Astrocyte of the spinal cord (primary cell): ENCODE measurements around the gene DFFB.
"Not testable (repeated sequence)": the region's sequence is repeated elsewhere in the genome, so short reads cannot be mapped to it uniquely, and the experiment has no call there.

Experiments used
- DNase-seq: peaks from one replicate; pipeline ENCODE4 v3.0.0; 2011; ENCODE audit warnings: low read depth, low spot score
- H3K4me3 ChIP-seq: 2 replicates; pipeline ENCODE4 v1.5.1; 2011; ENCODE audit warnings: low read depth, mild to moderate bottlenecking, low read length, moderate library complexity
- CTCF ChIP-seq: IDR thresholded peaks from 2 replicates; pipeline ENCODE4 v1.5.1; 2012; ENCODE audit warnings: low read depth, mild to moderate bottlenecking, low read length, inconsistent platforms
- in situ Hi-C: cut with HindIII; loops from 2 replicates; pipeline ENCODE4 v1.10.0; 2017; ENCODE audit warnings: low sequenced_read_pairs

The DFFB gene

GRCh38 chr1:3917761-3918160 is 60.5 kb downstream of the DFFB start:
- in situ Hi-C loops: no loop called here
- no peak for DNase-seq
- no peak for TF ChIP-seq CTCF
- no peak overlapping the region for H3K4me3 ChIP-seq

- DNase-seq, H3K4me3 ChIP-seq, in situ Hi-C loops: not testable (repeated sequence)
These were observed 61.1 kb downstream of the DFFB start for GRCh38 chr1:3918359-3918758.

DNA sequence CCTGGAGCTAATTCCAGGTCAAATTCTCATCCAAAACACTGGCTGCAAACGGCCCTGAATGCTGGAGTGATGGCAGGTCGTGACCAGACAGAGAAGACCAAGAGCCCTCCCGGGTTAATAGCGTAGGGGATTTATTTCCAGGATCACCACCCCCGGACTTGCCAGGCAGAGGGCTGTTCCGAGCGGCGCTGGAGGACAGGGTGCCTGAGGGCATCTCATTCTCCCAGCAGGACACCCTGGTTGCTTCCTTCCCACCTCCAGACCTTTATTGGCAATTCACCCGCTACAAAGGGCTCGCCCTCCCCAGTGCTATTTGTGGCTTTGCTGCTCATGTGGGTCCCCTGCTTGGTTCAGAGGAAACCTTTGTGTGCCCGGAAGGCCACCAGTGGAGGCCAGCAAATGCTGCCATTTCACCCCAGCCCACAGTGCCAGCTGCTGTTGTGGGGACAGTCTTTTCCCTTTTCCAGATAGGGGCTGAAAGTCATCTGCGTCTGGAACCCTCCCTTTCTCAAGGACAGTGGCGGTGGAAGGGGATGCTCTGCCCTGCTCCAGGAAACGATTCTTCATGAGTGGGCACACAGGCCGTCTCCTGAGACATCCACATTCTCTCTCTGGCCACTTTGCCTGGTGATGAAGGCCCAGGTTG is 61.8 kb downstream of the DFFB start:
- H3K4me3 ChIP-seq: no peak overlapping the region
- TF ChIP-seq CTCF: no peak
- in situ Hi-C loops: no loop called here
- DNase-seq: no peak

DNA sequence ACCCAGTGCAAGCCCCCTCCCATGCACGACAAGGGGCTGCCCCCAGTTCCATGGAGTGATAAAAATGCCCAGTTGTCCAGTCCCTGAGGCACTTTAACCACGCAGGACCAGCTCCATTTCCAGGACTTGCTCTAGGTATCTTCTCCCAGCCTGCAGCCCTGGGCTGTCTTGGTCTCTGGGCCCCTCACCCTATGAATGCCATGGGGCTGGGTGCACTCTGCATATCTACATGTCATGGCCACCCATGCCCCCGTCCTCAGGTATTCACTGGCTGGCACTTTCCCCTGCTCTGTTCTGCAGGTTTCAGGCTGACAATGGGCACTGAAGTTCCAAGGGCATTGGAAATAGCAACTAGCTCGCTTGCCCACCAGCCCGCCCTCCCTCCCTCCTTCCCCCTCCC is 62.4 kb downstream of the DFFB start:
- no peak for DNase-seq
- in situ Hi-C loops: no loop called here
- no peak for TF ChIP-seq CTCF
- H3K4me3 ChIP-seq: no peak overlapping the region

DNA sequence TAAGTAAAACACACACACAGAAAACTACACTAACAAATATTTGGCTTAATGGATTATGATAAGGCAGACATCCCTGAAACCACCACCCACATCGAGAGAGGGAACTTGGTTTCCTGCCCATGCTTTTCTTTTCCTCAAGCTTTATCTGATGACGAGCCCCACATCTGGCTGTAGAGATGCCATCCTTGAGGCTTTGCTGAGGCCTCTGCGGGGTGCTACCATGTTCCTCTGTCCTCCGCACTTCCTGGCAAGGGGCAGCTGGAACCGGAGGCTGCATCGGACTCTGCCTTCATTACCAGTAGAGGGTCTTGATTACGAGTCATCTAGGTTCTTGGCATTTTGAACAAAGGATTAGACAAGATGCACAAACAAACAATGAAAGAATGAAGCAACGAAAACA is 64.5 kb downstream of the DFFB start:
- DNase-seq: no peak
- no peak for TF ChIP-seq CTCF
- H3K4me3 ChIP-seq: no peak overlapping the region
- in situ Hi-C loops: no loop called here

DNA sequence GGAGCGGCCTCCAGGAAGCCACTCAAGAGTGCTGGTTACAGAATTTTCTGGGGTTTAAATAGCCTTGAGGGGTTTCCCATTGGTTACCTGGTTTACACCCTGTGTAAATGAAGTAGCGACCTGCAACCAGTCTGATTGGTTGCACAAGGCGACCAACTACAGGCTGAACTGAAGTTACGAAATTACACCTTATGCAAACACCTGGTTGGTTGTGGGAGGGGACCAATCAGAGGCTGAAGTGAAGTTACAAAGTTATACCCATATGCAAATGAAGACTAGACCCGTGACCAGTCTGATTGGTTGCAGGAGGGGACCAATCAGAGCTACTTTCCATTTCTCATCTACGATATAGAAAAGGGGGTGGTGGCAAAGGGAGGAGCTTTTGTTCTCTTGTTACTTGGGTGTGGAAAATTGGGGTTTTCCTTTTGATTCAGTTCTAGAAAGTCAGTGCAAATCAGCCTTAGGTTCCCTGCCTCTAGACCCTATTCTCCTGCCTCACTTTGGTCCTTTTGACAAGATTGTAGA is 65.0 kb downstream of the DFFB start:
- in situ Hi-C loops: no loop called here
- no peak for TF ChIP-seq CTCF
- no peak overlapping the region for H3K4me3 ChIP-seq
- DNase-seq: no peak

DNA sequence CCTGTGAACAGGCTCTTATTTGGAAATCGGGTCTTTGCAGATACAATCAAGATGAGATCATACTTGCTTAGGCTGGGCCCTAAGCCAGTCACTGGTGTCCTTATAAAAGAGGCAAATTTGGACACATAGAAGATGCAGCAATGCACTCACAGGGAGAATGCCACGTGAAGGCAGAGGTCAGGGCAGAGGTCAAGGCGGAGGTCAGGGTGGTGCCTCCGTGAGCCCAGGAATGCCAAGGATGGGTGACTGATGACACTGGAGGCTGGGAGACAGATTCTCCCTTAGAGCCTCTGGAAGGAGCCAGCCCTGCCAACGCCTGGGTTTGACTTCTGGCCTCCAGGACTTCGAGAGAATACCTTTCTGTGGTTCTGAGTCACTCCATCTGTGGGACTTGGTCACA is 65.6 kb downstream of the DFFB start:
- in situ Hi-C loops: no loop called here
- TF ChIP-seq CTCF: no peak
- DNase-seq: no peak
- no peak overlapping the region for H3K4me3 ChIP-seq
